OCI-M2 (cell line): ENCODE results near the gene PDE6A.
"Not testable (repeated sequence)": the region's sequence is repeated elsewhere in the genome, so short reads cannot be mapped to it uniquely, and the experiment has no call there.

Experiments used
- DNase-seq: peaks from one replicate; lab custom pipeline; 2025; ENCODE audit not compliant: unreplicated experiment; lab: John Stamatoyannopoulos, UW

PDE6A gene

DNA sequence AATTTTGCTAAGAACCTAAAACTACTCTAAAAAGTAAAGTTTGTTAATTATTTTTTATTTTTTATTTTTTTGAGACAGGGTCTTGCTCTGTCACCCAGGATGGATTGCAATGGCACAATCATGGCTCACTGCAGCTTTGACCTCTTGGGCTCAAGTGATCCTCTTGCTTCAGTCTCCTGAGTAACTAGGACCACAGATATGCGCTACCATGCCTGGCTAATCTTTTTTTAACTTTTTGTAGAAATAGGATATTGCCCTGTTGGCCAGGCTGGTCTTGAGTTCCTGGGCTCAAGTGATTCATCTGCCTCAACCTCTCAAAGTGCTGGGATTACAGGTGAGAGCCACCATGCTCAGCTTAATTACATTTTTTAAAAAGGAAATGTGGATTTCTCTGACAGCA is 45.8 kb downstream of the PDE6A start:
- no peak for DNase-seq

DNA sequence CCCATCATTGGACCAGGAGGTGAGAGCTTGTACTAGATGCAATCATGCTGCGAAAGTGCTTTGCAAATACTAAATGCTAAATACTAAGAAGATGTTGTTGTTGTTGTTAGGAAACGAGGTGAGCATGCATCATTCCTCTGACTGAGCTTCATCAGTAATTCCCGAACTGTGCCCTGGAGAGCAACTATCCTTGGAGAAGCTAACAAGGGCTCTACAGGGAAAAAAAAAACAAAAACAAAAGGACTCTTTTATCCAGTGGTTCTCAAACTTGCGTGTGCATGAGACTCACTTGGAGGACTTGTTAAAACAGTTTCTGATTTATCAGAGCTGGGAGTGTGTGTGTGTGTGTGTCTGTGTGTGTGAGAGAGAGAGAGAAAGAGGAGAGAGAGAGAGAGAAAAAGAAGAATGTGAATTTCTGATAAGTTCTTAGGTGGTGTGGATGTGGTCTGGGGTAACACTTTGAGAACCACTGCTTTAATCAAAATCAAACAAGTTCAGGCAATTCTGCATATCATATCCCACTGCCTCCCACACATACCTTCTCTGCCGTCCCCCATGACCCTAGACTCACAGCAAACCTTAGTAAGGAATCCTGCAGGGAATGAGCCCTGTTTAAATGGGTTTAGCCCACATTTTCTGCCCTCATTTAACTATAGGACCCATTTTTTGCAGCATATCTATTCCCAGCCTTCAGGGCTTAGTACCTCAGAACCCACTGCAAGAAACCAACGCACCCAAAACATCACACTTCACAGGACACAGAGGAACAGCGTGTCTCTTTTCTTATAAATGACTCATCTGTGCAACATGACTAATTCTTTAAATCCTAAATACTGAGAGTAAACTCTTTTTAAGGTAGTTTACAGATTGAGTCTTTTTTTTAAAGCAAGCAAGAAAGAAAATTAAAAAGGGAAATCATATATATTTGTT is 48.9 kb downstream of the PDE6A start:
- no peak for DNase-seq

- DNase-seq, result no peak
Measured at GRCh38 chr5:149894237-149894636, 50.4 kb downstream of the PDE6A start.

GRCh38 chr5:149893403-149893931 is 51.1 kb downstream of the PDE6A start:
- no peak for DNase-seq

DNA sequence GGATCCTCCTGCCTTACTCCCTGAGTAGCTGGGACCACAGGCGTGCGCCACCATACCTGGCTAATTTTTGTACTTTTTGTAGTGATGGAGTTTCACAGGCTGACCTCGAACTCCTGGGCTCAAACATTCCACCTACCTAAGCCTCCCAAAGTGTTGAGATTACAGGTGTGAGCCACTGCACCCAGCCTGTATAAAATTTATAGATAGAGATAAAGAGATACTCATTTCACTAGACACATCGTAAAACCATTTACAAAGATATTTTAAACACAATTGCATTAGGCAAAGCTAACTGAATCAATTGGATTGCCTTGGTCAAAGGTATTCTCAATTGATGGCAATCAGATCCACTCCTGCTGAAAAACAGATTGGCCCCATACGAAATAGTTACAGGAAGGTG is 52.0 kb downstream of the PDE6A start:
- no peak for DNase-seq

DNA sequence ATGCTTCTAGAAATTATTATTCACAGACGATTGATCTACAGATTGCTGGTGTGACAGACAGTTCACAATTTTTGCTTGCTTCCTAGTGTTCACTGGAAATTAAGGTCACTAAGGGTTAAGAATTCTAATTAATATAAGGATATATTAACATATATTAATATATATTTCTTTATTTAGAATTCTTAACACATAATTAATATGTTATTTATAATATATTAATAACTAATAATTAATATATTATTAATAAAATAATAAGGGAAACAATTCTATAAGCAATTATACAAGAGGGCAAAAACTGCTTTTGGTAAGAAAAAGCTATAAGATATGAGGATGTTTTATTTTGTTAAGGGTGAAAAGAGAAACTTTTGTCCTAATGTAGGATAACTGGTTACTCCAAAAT is 56.3 kb downstream of the PDE6A start:
- no peak for DNase-seq

DNA sequence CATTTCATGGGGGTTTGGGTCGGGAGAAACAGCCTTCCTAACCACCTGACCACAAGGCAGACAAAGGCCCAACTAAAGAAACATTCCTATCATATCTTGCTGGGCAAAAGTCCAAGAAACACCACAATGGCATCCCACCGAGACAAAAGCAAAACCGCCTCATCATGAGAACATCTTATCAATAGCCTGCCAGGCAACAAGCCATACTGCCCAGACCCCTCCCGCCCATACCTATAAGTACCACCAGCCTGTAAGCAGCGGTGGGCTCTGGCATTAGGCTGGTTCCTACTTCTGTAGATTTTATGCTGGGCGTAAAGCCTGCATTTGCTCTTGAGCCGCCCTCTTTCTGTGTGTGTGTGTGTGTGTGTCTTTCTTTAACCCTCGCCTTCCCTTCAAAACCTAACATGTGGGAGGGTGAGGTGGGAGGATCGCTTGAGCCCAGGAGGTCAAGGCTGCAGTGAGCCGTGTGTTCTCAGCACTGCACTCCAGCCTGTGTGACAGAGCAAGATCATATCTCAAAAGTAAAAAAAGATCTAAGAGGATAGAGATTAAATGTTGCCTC is 56.9 kb downstream of the PDE6A start:
- peak; percentile 17 for DNase-seq

- no peak for DNase-seq
Measured at GRCh38 chr5:149886692-149887470, 57.7 kb downstream of the PDE6A start.

GRCh38 chr5:149886060-149886459 is 58.5 kb downstream of the PDE6A start:
- DNase-seq, result no peak

GRCh38 chr5:149885513-149885912 is 59.1 kb downstream of the PDE6A start:
- DNase-seq, result no peak

DNA sequence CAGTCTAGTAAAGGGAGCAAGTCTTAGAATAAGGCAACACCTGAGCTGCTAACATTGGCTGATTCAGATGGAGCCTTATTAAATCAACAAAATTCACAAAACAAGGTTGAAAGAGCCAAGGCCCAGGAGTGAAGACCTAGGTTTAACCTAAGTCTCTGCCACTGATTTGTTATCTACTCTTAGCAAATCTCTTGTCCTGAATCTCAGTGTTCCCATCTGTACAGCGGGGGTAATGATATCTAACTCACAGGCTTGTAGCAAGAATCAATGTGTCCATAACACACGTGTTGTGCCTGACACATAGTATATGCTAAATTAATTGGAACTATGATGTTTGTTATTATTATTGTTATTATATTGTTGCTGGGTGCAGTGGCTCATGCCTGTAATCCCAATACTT is 61.0 kb downstream of the PDE6A start:
- no peak for DNase-seq

- not testable (repeated sequence) for DNase-seq
Measured at GRCh38 chr5:149882633-149883032, 62.0 kb downstream of the PDE6A start.

GRCh38 chr5:149881874-149882273 is 62.7 kb downstream of the PDE6A start:
- no peak for DNase-seq

DNA sequence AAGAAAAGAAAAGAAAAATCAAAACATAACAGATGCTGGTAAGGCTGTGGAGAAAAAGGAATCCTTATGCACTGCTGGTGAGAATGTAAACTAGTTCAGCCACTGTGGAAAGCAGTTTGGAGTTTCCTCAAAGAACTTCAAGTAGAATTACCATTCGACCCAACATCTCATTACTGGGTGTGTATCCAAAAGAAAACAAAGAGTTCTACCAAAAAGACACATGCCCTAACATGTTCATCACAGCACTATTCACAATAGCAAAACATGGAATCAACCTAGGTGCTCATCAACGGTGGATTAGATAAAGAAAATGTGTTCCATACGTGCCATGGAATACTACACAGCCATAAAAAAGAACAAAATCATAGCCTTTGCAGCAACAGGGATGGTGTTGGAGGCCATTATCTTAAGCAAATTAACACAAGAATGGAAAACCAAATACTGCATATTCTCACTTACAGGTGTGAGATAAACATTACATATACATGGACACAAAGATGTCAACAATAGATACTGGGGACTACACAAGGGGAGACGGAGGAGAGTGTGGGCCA is 63.4 kb downstream of the PDE6A start:
- DNase-seq, result no peak

DNA sequence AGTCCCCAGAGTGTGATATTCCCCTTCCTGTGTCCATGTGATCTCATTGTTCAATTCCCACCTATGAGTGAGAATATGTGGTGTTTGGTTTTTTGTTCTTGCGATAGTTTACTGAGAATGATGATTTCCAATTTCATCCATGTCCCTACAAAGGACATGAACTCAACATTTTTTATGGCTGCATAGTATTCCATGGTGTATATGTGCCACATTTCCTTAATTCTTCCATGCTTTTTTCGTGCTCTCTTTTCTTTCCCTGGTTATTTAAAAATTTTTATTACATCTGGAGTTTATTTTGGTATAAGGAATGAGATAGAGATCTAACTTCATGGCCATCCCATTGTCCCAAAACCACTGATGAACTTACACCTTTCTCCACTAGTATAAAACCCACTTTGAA is 65.0 kb downstream of the PDE6A start:
- DNase-seq, result not testable (repeated sequence)

- no peak for DNase-seq
Measured at GRCh38 chr5:149878371-149878770, 66.2 kb downstream of the PDE6A start.

DNA sequence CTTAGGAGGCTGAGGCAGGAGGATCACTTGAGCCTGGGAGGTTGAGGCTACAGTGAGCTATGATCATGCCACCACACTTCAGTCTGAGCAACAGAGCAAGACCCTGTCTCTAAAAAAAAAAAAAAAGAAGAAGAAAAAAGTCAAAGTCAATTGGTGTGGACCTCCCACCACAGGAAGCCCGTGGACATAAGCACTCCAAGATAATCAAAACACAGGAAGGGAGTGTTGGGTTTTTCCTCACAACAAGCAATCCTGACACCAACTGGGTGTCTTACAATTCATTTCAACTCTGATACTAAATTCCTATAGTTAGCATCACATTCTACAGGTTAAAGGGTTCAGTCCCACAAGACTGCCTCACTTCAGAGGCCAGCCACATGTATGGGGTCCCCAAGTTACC is 70.7 kb downstream of the PDE6A start:
- DNase-seq, result no peak

GRCh38 chr5:149872351-149873040 is 72.1 kb downstream of the PDE6A start:
- DNase-seq, result no peak

DNA sequence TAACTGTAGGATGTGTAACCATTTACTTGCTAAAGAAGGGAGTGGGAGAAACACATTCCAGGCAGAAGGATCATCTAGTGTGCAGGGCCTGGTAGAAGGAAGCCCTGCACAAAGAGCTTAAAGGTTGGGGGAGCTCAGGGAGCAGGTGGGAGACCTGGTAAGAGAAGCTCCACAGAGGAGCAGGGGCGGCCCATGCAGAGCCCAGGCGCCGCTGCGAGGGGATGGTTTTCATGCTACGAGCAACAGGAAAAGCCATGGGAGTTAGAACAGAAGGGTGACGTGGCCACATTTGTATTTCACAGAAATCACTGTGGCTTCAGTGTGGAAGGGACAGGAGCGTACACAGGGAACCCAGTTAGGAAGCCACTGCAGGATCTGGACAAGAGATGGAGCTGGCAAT is 73.1 kb downstream of the PDE6A start:
- DNase-seq, result no peak

- no peak for DNase-seq
Measured at GRCh38 chr5:149870697-149871096, 73.9 kb downstream of the PDE6A start.

GRCh38 chr5:149870232-149870631 is 74.4 kb downstream of the PDE6A start:
- no peak for DNase-seq
